ENCODE results near the gene ZSWIM2.
"Not testable (repeated sequence)": the region's sequence is repeated elsewhere in the genome, so short reads cannot be mapped to it uniquely, and the experiment has no call there.

The ZSWIM2 gene

GRCh38 chr2:186848873-186849578 is at the start of gene ZSWIM2:
Gene ZSWIM2 (minus strand): TSS chr2:186849170. CDS start chr2:186849130, 40 bp downstream.
- no peak for ATAC-seq (ENCODE audit: low read depth)
- Mint-ChIP-seq H3K9me3 (no peaks in the 10 kb centered on the region), H3K4me1 (peaks cover 3% of the 10 kb centered on the region), H3K4me3 (no peak within 1 kb of the TSS), H3K36me3 (no peaks in the 10 kb centered on the region), H3K27me3 (peaks cover 3% of the 10 kb centered on the region), H3K27ac (no peak within 1 kb of the TSS)
- no peak for DNase-seq (ENCODE audit: low spot score in 2 of 2)

GRCh38 chr2:186896220-186896619 is 47.2 kb upstream of the ZSWIM2 start:
- H3K27ac Mint-ChIP-seq; ATAC-seq (ENCODE audit: low read depth); H3K9me3 Mint-ChIP-seq; H3K4me3 Mint-ChIP-seq; H3K36me3 Mint-ChIP-seq; H3K4me1 Mint-ChIP-seq; DNase-seq (ENCODE audit: low spot score in 2 of 2); H3K27me3 Mint-ChIP-seq: not testable (repeated sequence)

GRCh38 chr2:186895451-186895850 is 46.5 kb upstream of the ZSWIM2 start:
- Mint-ChIP-seq H3K36me3 (no peaks in the 10 kb centered on the region), H3K27ac (no peak overlapping the region), H3K4me3 (no peak overlapping the region), H3K9me3 (peaks cover 6% of the 10 kb centered on the region), H3K4me1 (no peaks in the 10 kb centered on the region), H3K27me3 (no peaks in the 10 kb centered on the region)
- DNase-seq (ENCODE audit: low spot score in 2 of 2) (no peak), ATAC-seq (ENCODE audit: low read depth) (no peak)

- ATAC-seq (ENCODE audit: low read depth) (no peak), DNase-seq (ENCODE audit: low spot score in 2 of 2) (no peak)
- no peak overlapping the region for H3K4me3 Mint-ChIP-seq
- no peaks in the 10 kb centered on the region for H3K4me1 Mint-ChIP-seq
- no peaks in the 10 kb centered on the region for H3K27me3 Mint-ChIP-seq
- H3K9me3 Mint-ChIP-seq, result peaks cover 5% of the 10 kb centered on the region
- no peaks in the 10 kb centered on the region for H3K36me3 Mint-ChIP-seq
- H3K27ac Mint-ChIP-seq, result no peak overlapping the region
Measured at GRCh38 chr2:186894478-186894877, 45.5 kb upstream of the ZSWIM2 start.

- H3K27ac Mint-ChIP-seq, result no peak overlapping the region
- no peak for DNase-seq (ENCODE audit: low spot score in 2 of 2)
- H3K4me3 Mint-ChIP-seq, result no peak overlapping the region
- ATAC-seq (ENCODE audit: low read depth), result no peak
- H3K36me3 Mint-ChIP-seq, result no peaks in the 10 kb centered on the region
- no peaks in the 10 kb centered on the region for H3K27me3 Mint-ChIP-seq
- H3K4me1 Mint-ChIP-seq, result no peaks in the 10 kb centered on the region
- peaks cover 4% of the 10 kb centered on the region for H3K9me3 Mint-ChIP-seq
Measured at GRCh38 chr2:186892821-186893220, 43.9 kb upstream of the ZSWIM2 start.

GRCh38 chr2:186891185-186891621 is 42.2 kb upstream of the ZSWIM2 start:
- no peak overlapping the region for H3K4me3 Mint-ChIP-seq
- ATAC-seq (ENCODE audit: low read depth), result no peak
- H3K27ac Mint-ChIP-seq, result no peak overlapping the region
- H3K36me3 Mint-ChIP-seq, result no peaks in the 10 kb centered on the region
- H3K9me3 Mint-ChIP-seq, result no peaks in the 10 kb centered on the region
- DNase-seq (ENCODE audit: low spot score in 2 of 2), result no peak
- H3K4me1 Mint-ChIP-seq, result no peaks in the 10 kb centered on the region
- no peaks in the 10 kb centered on the region for H3K27me3 Mint-ChIP-seq

- Mint-ChIP-seq H3K36me3 (no peaks in the 10 kb centered on the region), H3K27ac (no peak overlapping the region), H3K9me3 (no peaks in the 10 kb centered on the region), H3K27me3 (no peaks in the 10 kb centered on the region), H3K4me1 (no peaks in the 10 kb centered on the region), H3K4me3 (no peak overlapping the region)
- DNase-seq (ENCODE audit: low spot score in 2 of 2) (no peak), ATAC-seq (ENCODE audit: low read depth) (no peak)
Measured at GRCh38 chr2:186889101-186889879, 40.3 kb upstream of the ZSWIM2 start.

GRCh38 chr2:186887107-186888090 is 38.4 kb upstream of the ZSWIM2 start:
- no peak for ATAC-seq (ENCODE audit: low read depth)
- H3K4me1 Mint-ChIP-seq, result no peaks in the 10 kb centered on the region
- no peaks in the 10 kb centered on the region for H3K36me3 Mint-ChIP-seq
- no peak overlapping the region for H3K4me3 Mint-ChIP-seq
- no peaks in the 10 kb centered on the region for H3K27me3 Mint-ChIP-seq
- peaks cover 3% of the 10 kb centered on the region for H3K9me3 Mint-ChIP-seq
- no peak for DNase-seq (ENCODE audit: low spot score in 2 of 2)
- no peak overlapping the region for H3K27ac Mint-ChIP-seq

GRCh38 chr2:186884587-186884986 is 35.6 kb upstream of the ZSWIM2 start:
- Mint-ChIP-seq H3K9me3 (peaks cover 9% of the 10 kb centered on the region), H3K36me3 (peaks cover 2% of the 10 kb centered on the region), H3K4me3 (no peak overlapping the region), H3K27ac (no peak overlapping the region), H3K27me3 (no peaks in the 10 kb centered on the region), H3K4me1 (no peaks in the 10 kb centered on the region)
- no peak for DNase-seq (ENCODE audit: low spot score in 2 of 2)
- no peak for ATAC-seq (ENCODE audit: low read depth)

GRCh38 chr2:186883666-186884065 is 34.7 kb upstream of the ZSWIM2 start:
- Mint-ChIP-seq H3K4me3 (no peak overlapping the region), H3K27ac (no peak overlapping the region), H3K36me3 (peaks cover 2% of the 10 kb centered on the region), H3K27me3 (no peaks in the 10 kb centered on the region), H3K9me3 (peaks cover 9% of the 10 kb centered on the region), H3K4me1 (no peaks in the 10 kb centered on the region)
- DNase-seq (ENCODE audit: low spot score in 2 of 2) (no peak), ATAC-seq (ENCODE audit: low read depth) (no peak)

GRCh38 chr2:186882511-186883071 is 33.6 kb upstream of the ZSWIM2 start:
- DNase-seq (ENCODE audit: low spot score in 2 of 2) (no peak), ATAC-seq (ENCODE audit: low read depth) (no peak)
- H3K4me1 Mint-ChIP-seq, result no peaks in the 10 kb centered on the region
- peaks cover 2% of the 10 kb centered on the region for H3K36me3 Mint-ChIP-seq
- no peak overlapping the region for H3K27ac Mint-ChIP-seq
- no peaks in the 10 kb centered on the region for H3K27me3 Mint-ChIP-seq
- no peak overlapping the region for H3K4me3 Mint-ChIP-seq
- peaks cover 9% of the 10 kb centered on the region for H3K9me3 Mint-ChIP-seq

- H3K4me1 Mint-ChIP-seq, result no peaks in the 10 kb centered on the region
- H3K9me3 Mint-ChIP-seq, result peaks cover 9% of the 10 kb centered on the region
- H3K27me3 Mint-ChIP-seq, result no peaks in the 10 kb centered on the region
- no peak overlapping the region for H3K27ac Mint-ChIP-seq
- ATAC-seq (ENCODE audit: low read depth) (no peak), DNase-seq (ENCODE audit: low spot score in 2 of 2) (no peak)
- no peak overlapping the region for H3K4me3 Mint-ChIP-seq
- H3K36me3 Mint-ChIP-seq, result peaks cover 2% of the 10 kb centered on the region
Measured at GRCh38 chr2:186881660-186882059, 32.7 kb upstream of the ZSWIM2 start.

- ATAC-seq (ENCODE audit: low read depth), result no peak
- no peak for DNase-seq (ENCODE audit: low spot score in 2 of 2)
- Mint-ChIP-seq H3K4me3 (no peak overlapping the region), H3K9me3 (peaks cover 11% of the 10 kb centered on the region), H3K27me3 (no peaks in the 10 kb centered on the region), H3K4me1 (no peaks in the 10 kb centered on the region), H3K36me3 (peaks cover 2% of the 10 kb centered on the region), H3K27ac (no peak overlapping the region)
Measured at GRCh38 chr2:186879312-186879711, 30.3 kb upstream of the ZSWIM2 start.
